ENCODE results near the gene PARK7. TPM values are rescaled to one million over a fixed set of nuclear protein-coding genes. Genes with fewer than 3 reads are reported as not detected.
A peak's percentile ranks its signal among the peaks of the same experiment; 100 is the strongest.

The PARK7 gene
- total RNA-seq, 1 donor from 2014 or later: 196 TPM

- Mint-ChIP-seq H3K4me3 (ENCODE audit: unreplicated experiment) (peak overlapping the region; percentile 94), H3K9me3 (ENCODE audit: unreplicated experiment) (peaks cover 6% of the 10 kb centered on the region), H3K27me3 (ENCODE audit: unreplicated experiment) (peaks cover 8% of the 10 kb centered on the region), H3K36me3 (ENCODE audit: unreplicated experiment) (no peaks in the 10 kb centered on the region), H3K4me1 (ENCODE audit: low read depth, unreplicated experiment) (peaks cover 11% of the 10 kb centered on the region), H3K27ac (ENCODE audit: unreplicated experiment) (peak overlapping the region; percentile 83)
- DNase-seq: no peak
- TF ChIP-seq CTCF (IDR thresholded peaks at IDR 0.05; ENCODE audit: partially characterized antibody, unreplicated experiment): no peak
Measured at GRCh38 chr1:8025061-8025670, 63.7 kb downstream of the PARK7 start.

GRCh38 chr1:8025671-8026144 lies 64.2 kb downstream of the PARK7 start:
- DNase-seq: no peak
- peaks cover 8% of the 10 kb centered on the region for H3K27me3 Mint-ChIP-seq (ENCODE audit: unreplicated experiment)
- TF ChIP-seq CTCF (IDR thresholded peaks at IDR 0.05; ENCODE audit: partially characterized antibody, unreplicated experiment): no peak
- no peaks in the 10 kb centered on the region for H3K36me3 Mint-ChIP-seq (ENCODE audit: unreplicated experiment)
- peaks cover 11% of the 10 kb centered on the region for H3K4me1 Mint-ChIP-seq (ENCODE audit: low read depth, unreplicated experiment)
- H3K4me3 Mint-ChIP-seq (ENCODE audit: unreplicated experiment): peak overlapping the region; percentile 94
- peaks cover 6% of the 10 kb centered on the region for H3K9me3 Mint-ChIP-seq (ENCODE audit: unreplicated experiment)
- H3K27ac Mint-ChIP-seq (ENCODE audit: unreplicated experiment): peak overlapping the region; percentile 83

GRCh38 chr1:8026153-8026975 lies 64.9 kb downstream of the PARK7 start, which contains the start of gene ERRFI1:
Gene ERRFI1, minus strand, starts transcription at chr1:8026309. Its CDS starts 10,690 bp downstream, at chr1:8015619.
- Mint-ChIP-seq H3K4me1 (ENCODE audit: low read depth, unreplicated experiment) (peaks cover 11% of the 10 kb centered on the region), H3K36me3 (ENCODE audit: unreplicated experiment) (no peaks in the 10 kb centered on the region), H3K4me3 (ENCODE audit: unreplicated experiment) (peak within 1 kb of the TSS; percentile 94), H3K27me3 (ENCODE audit: unreplicated experiment) (peaks cover 8% of the 10 kb centered on the region), H3K27ac (ENCODE audit: unreplicated experiment) (peak within 1 kb of the TSS; percentile 95), H3K9me3 (ENCODE audit: unreplicated experiment) (peaks cover 6% of the 10 kb centered on the region)
- DNase-seq: peak; percentile 97
- TF ChIP-seq CTCF (IDR thresholded peaks at IDR 0.05; ENCODE audit: partially characterized antibody, unreplicated experiment): no peak

GRCh38 chr1:8026976-8027747 lies 65.7 kb downstream of the PARK7 start:
- Mint-ChIP-seq H3K4me3 (ENCODE audit: unreplicated experiment) (peak overlapping the region; percentile 89), H3K4me1 (ENCODE audit: low read depth, unreplicated experiment) (peaks cover 11% of the 10 kb centered on the region), H3K27me3 (ENCODE audit: unreplicated experiment) (peaks cover 8% of the 10 kb centered on the region), H3K9me3 (ENCODE audit: unreplicated experiment) (peaks cover 6% of the 10 kb centered on the region), H3K36me3 (ENCODE audit: unreplicated experiment) (no peaks in the 10 kb centered on the region), H3K27ac (ENCODE audit: unreplicated experiment) (peak overlapping the region; percentile 95)
- TF ChIP-seq CTCF (IDR thresholded peaks at IDR 0.05; ENCODE audit: partially characterized antibody, unreplicated experiment): no peak
- no peak for DNase-seq

Measured in glutamatergic neuron (in vitro differentiated cells).